ENCODE data around the gene KRT83. TPM values are rescaled to one million over a fixed set of nuclear protein-coding genes. Genes with fewer than 3 reads are reported as not detected.

The KRT83 gene
- total RNA-seq, 1 donor from 2014 or later: not detected

GRCh38 chr12:52368508-52368907 lies 47.3 kb upstream of the KRT83 start:
- no peaks in the 10 kb centered on the region for H3K79me2 ChIP-seq (ENCODE audit: low read depth)
- no peak overlapping the region for H3K27ac ChIP-seq
- H3K27me3 Mint-ChIP-seq (ENCODE audit: insufficient read depth, low read depth): peaks cover 16% of the 10 kb centered on the region
- H3K36me3 Mint-ChIP-seq: no peaks in the 10 kb centered on the region
- H3K4me3 Mint-ChIP-seq: no peak overlapping the region
- peak overlapping the region; percentile 80 for H3K27ac Mint-ChIP-seq
- TF ChIP-seq EZH2 (IDR thresholded peaks at IDR 0.05) (no peak), EZH2phosphoT487 (IDR thresholded peaks at IDR 0.05) (no peak), CTCF (IDR thresholded peaks at IDR 0.05) (no peak)
- no peaks in the 10 kb centered on the region for H3K27me3 ChIP-seq
- no peak overlapping the region for H3K4me3 ChIP-seq
- no peak overlapping the region for H3K9ac ChIP-seq
- H3F3A ChIP-seq (ENCODE audit: low read depth): no peaks in the 10 kb centered on the region
- H3K4me1 Mint-ChIP-seq: peaks cover 15% of the 10 kb centered on the region
- no peak overlapping the region for H3K4me2 ChIP-seq
- H3K36me3 ChIP-seq: no peaks in the 10 kb centered on the region
- no peak for DNase-seq (ENCODE audit: low spot score)
- H2AFZ ChIP-seq (replicated peaks): no peak overlapping the region
- no peaks in the 10 kb centered on the region for H3K4me1 ChIP-seq
- no peaks in the 10 kb centered on the region for H4K20me1 ChIP-seq (ENCODE audit: low read depth)
- no peaks in the 10 kb centered on the region for H3K9me3 Mint-ChIP-seq
- no peaks in the 10 kb centered on the region for H3K9me3 ChIP-seq (ENCODE audit: low read depth)

- H3F3A ChIP-seq (ENCODE audit: low read depth): no peaks in the 10 kb centered on the region
- no peak overlapping the region for H3K27ac ChIP-seq
- Mint-ChIP-seq H3K27me3 (ENCODE audit: insufficient read depth, low read depth) (peaks cover 17% of the 10 kb centered on the region), H3K4me1 (peaks cover 15% of the 10 kb centered on the region), H3K36me3 (no peaks in the 10 kb centered on the region), H3K9me3 (no peaks in the 10 kb centered on the region), H3K4me3 (no peak overlapping the region), H3K27ac (no peak overlapping the region)
- DNase-seq (ENCODE audit: low spot score): no peak
- H3K9ac ChIP-seq: no peak overlapping the region
- TF ChIP-seq EZH2 (IDR thresholded peaks at IDR 0.05) (no peak), EZH2phosphoT487 (IDR thresholded peaks at IDR 0.05) (no peak), CTCF (IDR thresholded peaks at IDR 0.05) (no peak)
- H2AFZ ChIP-seq (replicated peaks): no peak overlapping the region
- H4K20me1 ChIP-seq (ENCODE audit: low read depth): no peaks in the 10 kb centered on the region
- no peaks in the 10 kb centered on the region for H3K79me2 ChIP-seq (ENCODE audit: low read depth)
- no peaks in the 10 kb centered on the region for H3K4me1 ChIP-seq
- no peaks in the 10 kb centered on the region for H3K36me3 ChIP-seq
- no peak overlapping the region for H3K4me3 ChIP-seq
- no peaks in the 10 kb centered on the region for H3K9me3 ChIP-seq (ENCODE audit: low read depth)
- no peaks in the 10 kb centered on the region for H3K27me3 ChIP-seq
- H3K4me2 ChIP-seq: no peak overlapping the region
These were observed 46.7 kb upstream of the KRT83 start for GRCh38 chr12:52367876-52368275.

GRCh38 chr12:52366738-52367485 lies 45.7 kb upstream of the KRT83 start, which contains the start of gene KRT85:
Gene KRT85, minus strand, starts transcription at chr12:52367481. Its CDS starts 76 bp downstream, at chr12:52367405.
- H3K4me1 Mint-ChIP-seq: peaks cover 14% of the 10 kb centered on the region
- H3K27me3 Mint-ChIP-seq (ENCODE audit: insufficient read depth, low read depth): peaks cover 17% of the 10 kb centered on the region
- H3K9me3 Mint-ChIP-seq: no peaks in the 10 kb centered on the region

More at GRCh38 chr12:52366738-52367485, 45.7 kb upstream of the KRT83 start, which contains the start of gene KRT85:
- Histone ChIP-seq H3K27me3 (no peaks in the 10 kb centered on the region), H3K79me2 (ENCODE audit: low read depth) (no peaks in the 10 kb centered on the region), H3K27ac (no peak within 1 kb of the TSS), H3K4me2 (no peak within 1 kb of the TSS), H3K9ac (no peak within 1 kb of the TSS), H3K4me3 (no peak within 1 kb of the TSS), H4K20me1 (ENCODE audit: low read depth) (no peaks in the 10 kb centered on the region), H2AFZ (replicated peaks) (no peak within 1 kb of the TSS), H3K9me3 (ENCODE audit: low read depth) (no peaks in the 10 kb centered on the region), H3F3A (ENCODE audit: low read depth) (no peaks in the 10 kb centered on the region), H3K36me3 (no peaks in the 10 kb centered on the region), H3K4me1 (no peaks in the 10 kb centered on the region)
- TF ChIP-seq EZH2phosphoT487 (IDR thresholded peaks at IDR 0.05): no peak
- TF ChIP-seq EZH2 (IDR thresholded peaks at IDR 0.05): no peak
- TF ChIP-seq CTCF (IDR thresholded peaks at IDR 0.05): no peak
- H3K27ac Mint-ChIP-seq: peak within 1 kb of the TSS; percentile 39
- DNase-seq (ENCODE audit: low spot score): no peak
- H3K36me3 Mint-ChIP-seq: no peaks in the 10 kb centered on the region
- no peak within 1 kb of the TSS for H3K4me3 Mint-ChIP-seq
